NCI-H1436 (cell line): ENCODE data around the gene UBE3A.

ENCODE experiments used
- DNase-seq: peaks from one replicate; lab custom pipeline; 2025; lab: John Stamatoyannopoulos, UW

The UBE3A gene

GRCh38 chr15:25402342-25402741 is 36.5 kb downstream of the UBE3A start:
- DNase-seq, result no peak

GRCh38 chr15:25401501-25401900 is 37.3 kb downstream of the UBE3A start:
- DNase-seq, result no peak

GRCh38 chr15:25397100-25397499 is 41.7 kb downstream of the UBE3A start:
- DNase-seq, result no peak

GRCh38 chr15:25394898-25395297 is 43.9 kb downstream of the UBE3A start:
- no peak for DNase-seq

GRCh38 chr15:25392806-25393205 is 46.0 kb downstream of the UBE3A start:
- DNase-seq, result no peak

GRCh38 chr15:25391971-25392721 is 46.7 kb downstream of the UBE3A start:
- DNase-seq, result no peak

- DNase-seq, result no peak
These were observed 52.8 kb downstream of the UBE3A start for GRCh38 chr15:25385986-25386385.

- DNase-seq, result no peak
These were observed 57.2 kb downstream of the UBE3A start for GRCh38 chr15:25381579-25381978.

- no peak for DNase-seq
These were observed 60.3 kb downstream of the UBE3A start for GRCh38 chr15:25378501-25378901.

- no peak for DNase-seq
These were observed 63.3 kb downstream of the UBE3A start for GRCh38 chr15:25375557-25375956.

- no peak for DNase-seq
These were observed 64.7 kb downstream of the UBE3A start for GRCh38 chr15:25374143-25374542.

GRCh38 chr15:25372298-25372697 is 66.5 kb downstream of the UBE3A start:
- DNase-seq, result no peak

- DNase-seq, result no peak
These were observed 70.0 kb downstream of the UBE3A start for GRCh38 chr15:25368850-25369249.

GRCh38 chr15:25366058-25366457 is 72.8 kb downstream of the UBE3A start:
- DNase-seq, result no peak

GRCh38 chr15:25362545-25362944 is 76.3 kb downstream of the UBE3A start:
- DNase-seq, result no peak

GRCh38 chr15:25347707-25348106 is 91.1 kb downstream of the UBE3A start:
- no peak for DNase-seq

GRCh38 chr15:25346371-25346770 is 92.5 kb downstream of the UBE3A start:
- no peak for DNase-seq

GRCh38 chr15:25345943-25346342 is 92.9 kb downstream of the UBE3A start:
- no peak for DNase-seq

- no peak for DNase-seq
These were observed 96.2 kb downstream of the UBE3A start for GRCh38 chr15:25342629-25343028.

- DNase-seq, result no peak
These were observed 99.4 kb downstream of the UBE3A start for GRCh38 chr15:25339431-25339830.

- DNase-seq, result no peak
These were observed 103.5 kb downstream of the UBE3A start for GRCh38 chr15:25335279-25335678.

GRCh38 chr15:25333049-25333448 is 105.8 kb downstream of the UBE3A start:
- DNase-seq, result no peak

GRCh38 chr15:25332306-25332705 is 106.5 kb downstream of the UBE3A start:
- DNase-seq, result no peak

GRCh38 chr15:25331860-25332259 is 107.0 kb downstream of the UBE3A start:
- no peak for DNase-seq
